Central memory CD8-positive, alpha-beta T cell (primary cell): ENCODE data around the gene NECTIN4.

Source experiments
- ATAC-seq: fragments of 150-1000 bp; cut with Tn5 transposase; replicated peaks from 2 replicates; pipeline ENCODE4 v1.10.0; 2022; ENCODE audit warnings: mild to moderate bottlenecking, moderate FRiP score, moderate number of reproducible peaks; ENCODE audit not compliant: poor library complexity, severe bottlenecking; ENCODE audit errors: extremely low read depth
- DNase-seq, 2 donors: peaks; one replicate each; pipeline ENCODE4 v3.0.0; 2021; ENCODE audit warnings: low spot score in 2 of 2
- H3K27ac Mint-ChIP-seq: one replicate; pipeline ENCODE4 v1.8.0; 2022; ENCODE audit warnings: low read depth, mild to moderate bottlenecking, moderate library complexity, mixed read lengths
- H3K27me3 Mint-ChIP-seq: one replicate; pipeline ENCODE4 v1.8.0; 2022; ENCODE audit warnings: mixed read lengths
- H3K36me3 Mint-ChIP-seq: one replicate; pipeline ENCODE4 v1.8.0; 2022; ENCODE audit warnings: mild to moderate bottlenecking, moderate library complexity, mixed read lengths; ENCODE audit not compliant: insufficient read depth
- H3K4me1 Mint-ChIP-seq: one replicate; pipeline ENCODE4 v1.8.0; 2022; ENCODE audit warnings: mixed read lengths
- H3K4me3 Mint-ChIP-seq: one replicate; pipeline ENCODE4 v1.8.0; 2022; ENCODE audit warnings: mild to moderate bottlenecking, moderate library complexity, mixed read lengths
- H3K9me3 Mint-ChIP-seq: one replicate; pipeline ENCODE4 v1.8.0; 2022; ENCODE audit warnings: mixed read lengths

The NECTIN4 gene

DNA sequence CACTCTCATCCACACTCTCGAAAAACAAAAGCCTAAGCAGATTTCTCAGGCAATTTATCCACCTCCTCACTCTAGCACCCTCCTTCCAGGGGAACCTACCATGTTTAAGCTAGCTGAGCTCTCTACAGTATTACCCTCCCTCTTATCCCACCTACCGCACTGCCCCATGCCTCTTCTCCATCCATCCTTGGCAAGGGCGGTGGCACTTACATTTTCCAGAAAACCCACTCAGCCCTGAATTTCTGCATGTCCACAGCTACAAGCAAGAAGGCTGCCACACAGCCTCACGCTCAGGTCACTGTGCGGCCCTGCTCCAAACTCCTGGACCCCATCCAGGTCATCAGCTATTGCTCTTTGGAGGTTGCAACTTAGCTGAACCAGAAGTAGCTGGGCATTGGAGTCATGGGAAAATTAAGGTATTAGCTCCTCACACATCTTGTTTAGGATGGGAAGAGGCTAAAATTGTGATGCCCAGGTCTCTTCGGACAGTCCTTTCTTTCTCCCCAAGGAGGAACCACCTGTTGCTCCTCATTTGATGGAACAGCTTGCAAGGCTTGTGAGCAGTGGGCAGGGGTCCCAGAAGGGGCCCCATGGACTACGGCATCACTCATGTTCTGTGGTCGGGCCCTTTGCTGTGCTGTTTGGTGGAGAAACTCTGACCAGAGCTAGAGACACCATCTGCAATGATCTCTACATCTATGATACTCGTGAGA is 9.9 kb upstream of the NECTIN4 start:
- Mint-ChIP-seq H3K27me3 (peaks cover 7% of the 10 kb centered on the region), H3K27ac (peak overlapping the region; percentile 39), H3K36me3 (peaks cover 37% of the 10 kb centered on the region), H3K4me1 (peaks cover 21% of the 10 kb centered on the region), H3K4me3 (peak overlapping the region; percentile 88), H3K9me3 (no peaks in the 10 kb centered on the region)
- no peak for DNase-seq
- ATAC-seq = no peak

DNA sequence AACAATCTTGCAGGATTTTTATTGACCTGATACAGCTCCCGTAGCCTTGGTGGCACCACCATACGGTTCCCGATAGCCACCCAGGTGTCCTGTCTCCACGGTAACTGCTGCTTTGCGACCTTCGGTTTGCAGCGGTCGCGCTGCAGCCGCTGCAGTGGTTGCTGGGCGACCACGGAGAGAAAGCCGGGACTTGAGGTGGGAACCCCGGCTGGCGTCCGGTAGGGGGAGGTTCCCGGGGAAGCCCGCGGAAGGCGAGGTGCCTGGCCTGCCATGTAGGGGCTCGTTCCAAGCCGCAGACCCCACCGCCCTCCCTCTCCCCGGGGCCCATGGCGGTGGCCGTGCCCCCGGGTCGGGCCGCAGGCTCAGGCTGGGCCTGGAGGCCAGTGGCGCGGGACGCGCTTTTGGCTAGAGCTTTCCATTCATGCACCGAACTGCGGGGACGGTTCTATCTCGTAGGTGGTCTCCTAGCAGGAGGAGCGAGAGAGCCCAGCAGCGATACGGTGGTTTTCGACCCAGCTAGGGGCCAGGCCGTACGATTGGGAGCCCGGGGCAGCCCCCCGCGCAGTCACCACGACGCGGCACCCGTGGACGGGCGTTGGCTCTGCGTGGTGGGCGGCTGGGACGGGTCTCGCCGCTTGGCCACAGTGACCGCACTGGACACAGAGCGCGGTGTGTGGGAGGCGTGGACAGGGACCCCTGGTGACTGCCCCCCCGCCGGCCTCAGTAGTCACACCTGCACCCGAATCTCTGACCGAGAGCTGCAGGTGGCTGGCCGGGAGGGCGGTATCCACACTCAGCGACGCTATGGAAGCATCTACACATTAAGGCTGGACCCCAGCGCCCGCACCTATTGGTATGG is 9.1 kb upstream of the NECTIN4 start, which contains the start of gene KLHDC9:
Gene KLHDC9 (plus strand): TSS at position 152 of the 859 bp plus-strand sequence. CDS start 175 bp downstream, at position 327.
- Mint-ChIP-seq H3K4me1 (peaks cover 21% of the 10 kb centered on the region), H3K27ac (peak within 1 kb of the TSS; percentile 100), H3K27me3 (peaks cover 7% of the 10 kb centered on the region), H3K36me3 (peaks cover 37% of the 10 kb centered on the region), H3K9me3 (no peaks in the 10 kb centered on the region), H3K4me3 (peak within 1 kb of the TSS; percentile 88)
- peak; percentile 72 for ATAC-seq
- DNase-seq = peak; percentile 46 to 58

DNA sequence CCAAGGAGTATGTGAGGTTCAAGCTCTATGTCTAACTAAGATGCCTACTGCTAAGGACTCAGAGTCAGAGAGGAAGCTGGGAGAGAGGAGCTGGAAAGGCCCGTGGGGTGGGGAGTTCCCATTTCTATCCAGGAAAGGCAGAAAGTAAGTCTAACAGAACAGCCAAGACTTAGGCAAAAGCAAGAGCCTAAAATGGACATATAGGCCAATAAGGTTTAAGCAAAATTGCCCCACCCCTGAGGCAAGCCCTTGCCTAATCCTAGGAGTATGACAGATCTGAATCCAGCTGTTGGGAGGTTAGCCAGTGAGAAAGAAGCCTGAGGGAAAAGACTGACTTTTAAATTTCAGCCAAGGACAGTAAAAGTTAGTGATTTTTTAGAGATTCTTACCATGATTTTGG is 7.2 kb upstream of the NECTIN4 start:
- Mint-ChIP-seq H3K27ac (peak overlapping the region; percentile 100), H3K9me3 (no peaks in the 10 kb centered on the region), H3K36me3 (peaks cover 33% of the 10 kb centered on the region), H3K27me3 (peaks cover 7% of the 10 kb centered on the region), H3K4me1 (peaks cover 21% of the 10 kb centered on the region), H3K4me3 (no peak overlapping the region)
- DNase-seq (no peak), ATAC-seq (no peak)

DNA sequence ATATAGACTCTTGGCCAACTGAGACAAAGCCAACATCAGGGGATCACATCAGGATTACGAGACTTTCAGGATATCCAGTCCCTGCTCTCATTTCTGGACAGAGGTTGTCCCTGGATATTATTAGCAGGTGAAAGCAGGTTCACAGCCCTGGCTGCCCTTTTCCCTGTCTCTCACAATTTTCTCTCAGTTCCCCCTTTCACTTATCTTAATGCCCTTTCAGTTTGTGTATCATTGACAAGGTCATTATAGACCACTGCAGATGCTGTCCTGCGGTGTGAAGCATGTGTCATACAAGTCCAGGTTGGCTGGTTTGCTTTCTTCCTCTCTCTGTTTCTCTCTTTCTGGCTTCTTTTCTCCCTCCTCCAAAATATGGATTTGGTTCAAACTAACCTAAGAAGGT is 6.7 kb upstream of the NECTIN4 start:
- Mint-ChIP-seq H3K9me3 (no peaks in the 10 kb centered on the region), H3K27ac (no peak overlapping the region), H3K27me3 (peaks cover 7% of the 10 kb centered on the region), H3K36me3 (peaks cover 30% of the 10 kb centered on the region), H3K4me1 (peaks cover 21% of the 10 kb centered on the region), H3K4me3 (no peak overlapping the region)
- ATAC-seq = no peak
- DNase-seq = no peak

DNA sequence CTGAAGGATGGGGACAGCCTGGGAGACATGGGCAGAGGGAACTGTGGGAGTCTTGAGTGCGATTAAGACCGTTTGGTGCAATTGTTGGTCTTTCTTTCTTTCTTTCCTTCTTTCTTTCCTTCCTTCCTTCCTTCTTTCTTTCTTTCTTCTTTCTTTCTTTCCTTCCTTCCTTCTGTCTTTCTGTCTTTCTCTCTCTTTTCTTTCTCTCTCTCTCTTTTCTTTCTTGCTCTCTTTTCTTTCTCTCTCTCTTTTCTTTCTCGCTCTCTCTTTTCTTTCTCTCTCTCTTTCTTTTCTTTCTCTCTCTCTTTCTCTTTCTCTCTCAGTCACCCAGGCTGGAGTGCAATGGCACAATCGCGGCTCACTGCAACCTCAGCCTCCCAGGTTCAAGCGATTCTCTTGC is 5.9 kb upstream of the NECTIN4 start:
- H3K4me3 Mint-ChIP-seq = no peak overlapping the region
- H3K9me3 Mint-ChIP-seq = no peaks in the 10 kb centered on the region
- H3K27ac Mint-ChIP-seq = peak overlapping the region; percentile 88
- ATAC-seq (no peak), DNase-seq (no peak)
- H3K27me3 Mint-ChIP-seq = peaks cover 7% of the 10 kb centered on the region
- H3K4me1 Mint-ChIP-seq = peaks cover 21% of the 10 kb centered on the region
- peaks cover 25% of the 10 kb centered on the region for H3K36me3 Mint-ChIP-seq

DNA sequence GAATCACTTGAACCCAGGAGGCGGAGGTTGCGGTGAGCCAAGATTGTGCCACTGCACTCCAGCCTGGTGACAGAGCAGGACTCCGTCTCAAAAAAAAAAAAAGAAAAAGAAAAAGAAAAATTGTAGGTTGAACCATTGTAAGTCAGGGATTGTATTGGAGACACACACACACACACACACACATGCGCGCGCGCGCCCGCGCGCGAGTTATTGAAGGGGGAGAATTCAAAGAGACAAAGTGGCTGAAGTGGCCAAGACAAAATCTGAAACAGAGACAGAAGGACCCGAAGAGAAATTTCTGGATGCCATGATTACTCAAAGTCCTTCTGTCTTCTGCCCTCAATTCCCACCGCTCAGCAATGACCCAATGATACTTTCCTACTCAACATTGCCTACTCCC is 5.1 kb upstream of the NECTIN4 start:
- peaks cover 7% of the 10 kb centered on the region for H3K27me3 Mint-ChIP-seq
- H3K9me3 Mint-ChIP-seq = no peaks in the 10 kb centered on the region
- ATAC-seq (no peak), DNase-seq (no peak)
- H3K4me1 Mint-ChIP-seq = peaks cover 21% of the 10 kb centered on the region
- H3K4me3 Mint-ChIP-seq = no peak overlapping the region
- H3K36me3 Mint-ChIP-seq = peaks cover 25% of the 10 kb centered on the region
- no peak overlapping the region for H3K27ac Mint-ChIP-seq

DNA sequence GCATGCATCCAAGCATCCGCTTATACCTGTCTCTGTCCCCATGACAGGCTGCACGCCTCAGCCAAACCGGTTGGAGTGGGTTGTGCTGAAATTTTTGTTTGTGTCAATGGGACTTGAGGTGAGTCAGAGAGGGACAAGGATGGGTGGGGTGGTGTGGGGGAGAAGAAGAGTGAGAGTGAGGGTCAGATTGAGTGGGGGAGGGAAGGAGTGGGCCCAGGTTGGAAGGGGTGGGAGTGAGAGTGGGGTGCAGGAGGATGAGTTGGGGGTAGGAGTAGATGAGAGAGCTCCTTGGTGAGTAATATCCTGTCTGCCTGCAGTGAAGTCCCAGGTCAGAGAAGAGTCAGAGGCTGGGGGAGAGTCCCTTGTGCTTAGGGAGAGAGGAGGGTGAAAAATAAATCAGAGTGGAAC is 3.3 kb upstream of the NECTIN4 start:
- Mint-ChIP-seq H3K27me3 (peaks cover 2% of the 10 kb centered on the region), H3K4me1 (peaks cover 8% of the 10 kb centered on the region), H3K27ac (no peak overlapping the region), H3K4me3 (no peak overlapping the region), H3K9me3 (no peaks in the 10 kb centered on the region), H3K36me3 (peaks cover 13% of the 10 kb centered on the region)
- ATAC-seq = no peak
- no peak for DNase-seq

DNA sequence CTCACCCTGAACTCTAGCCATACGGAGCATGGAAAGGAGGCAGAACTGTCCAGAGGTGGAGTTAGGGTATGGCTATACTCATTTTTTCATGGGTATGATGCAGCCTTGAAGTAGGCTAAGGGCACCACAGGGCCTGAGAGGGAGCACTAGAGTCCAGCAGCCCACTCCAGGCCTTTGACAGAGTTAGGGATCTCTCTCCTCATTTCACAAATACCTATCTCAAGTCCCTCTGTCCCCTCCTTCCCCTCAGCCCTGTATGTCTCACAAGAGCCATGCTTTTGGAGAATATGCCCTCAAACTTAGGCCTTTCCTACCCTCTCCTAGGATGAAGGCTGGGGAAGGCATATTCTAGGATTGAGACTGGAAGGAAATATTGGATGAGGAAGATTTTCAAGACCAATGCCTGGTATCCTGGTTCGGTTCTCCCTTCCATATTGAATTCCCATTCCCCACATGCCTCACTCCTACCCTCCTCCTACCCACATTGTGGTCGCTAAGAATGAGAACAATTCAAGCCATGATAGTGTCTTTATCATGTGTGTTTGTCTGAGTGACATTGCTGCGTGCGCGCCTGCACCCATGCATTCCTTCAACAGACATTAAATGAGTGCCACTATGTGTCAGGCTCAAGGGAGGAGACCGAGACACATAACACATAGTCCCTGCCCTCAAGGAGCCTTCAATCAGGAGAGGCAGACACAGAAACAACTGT is 2.6 kb upstream of the NECTIN4 start:
- no peak overlapping the region for H3K27ac Mint-ChIP-seq
- no peak overlapping the region for H3K4me3 Mint-ChIP-seq

DNA sequence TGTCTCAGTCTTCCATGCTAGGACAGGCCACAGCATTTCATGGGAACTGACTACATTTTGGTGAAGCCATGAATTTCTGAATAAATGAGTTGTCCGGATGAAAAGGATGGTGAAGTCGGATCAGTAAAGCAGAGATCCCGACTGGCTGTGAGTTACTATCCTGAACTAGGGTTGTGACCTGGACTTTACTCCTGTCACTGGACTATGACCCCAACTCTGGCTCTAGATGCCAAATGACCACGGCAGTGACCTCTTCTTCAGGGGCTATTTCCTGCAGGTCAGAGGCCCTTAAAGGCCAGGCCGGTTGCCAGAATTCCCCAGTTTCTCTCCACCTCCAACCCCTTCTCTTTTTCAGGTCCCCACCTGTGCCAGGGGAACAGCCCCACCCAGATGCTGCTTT is 1.7 kb upstream of the NECTIN4 start:
- Mint-ChIP-seq H3K4me1 (no peaks in the 10 kb centered on the region), H3K27ac (no peak overlapping the region), H3K27me3 (no peaks in the 10 kb centered on the region), H3K36me3 (no peaks in the 10 kb centered on the region), H3K4me3 (no peak overlapping the region), H3K9me3 (no peaks in the 10 kb centered on the region)
- no peak for DNase-seq
- ATAC-seq = no peak

More for the DNA sequence above, 2.6 kb upstream of the NECTIN4 start:
- Mint-ChIP-seq H3K9me3 (no peaks in the 10 kb centered on the region), H3K27me3 (no peaks in the 10 kb centered on the region), H3K36me3 (peaks cover 6% of the 10 kb centered on the region), H3K4me1 (peaks cover 1% of the 10 kb centered on the region)
- ATAC-seq = no peak
- DNase-seq = no peak

DNA sequence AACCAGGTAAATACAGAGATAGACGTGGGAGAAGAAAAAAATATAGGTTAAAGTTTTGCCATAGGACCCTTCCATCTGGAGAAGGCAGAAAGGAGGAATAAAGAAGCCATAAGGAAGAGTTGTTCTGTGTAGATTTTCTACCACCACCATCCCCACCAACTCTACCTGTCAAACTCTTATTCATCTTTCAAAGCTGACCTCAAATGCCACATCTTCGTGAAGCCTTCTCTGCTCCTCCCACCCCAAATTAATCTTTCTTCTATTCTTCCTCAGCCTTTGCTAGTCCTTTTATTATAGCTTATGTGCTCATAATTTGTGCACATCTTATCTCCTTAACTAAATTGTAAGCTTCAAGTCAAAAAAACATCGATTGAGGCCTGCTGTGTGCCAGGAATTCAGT is 1.3 kb upstream of the NECTIN4 start:
- DNase-seq = no peak
- no peak for ATAC-seq
- H3K27ac Mint-ChIP-seq = no peak overlapping the region

DNA sequence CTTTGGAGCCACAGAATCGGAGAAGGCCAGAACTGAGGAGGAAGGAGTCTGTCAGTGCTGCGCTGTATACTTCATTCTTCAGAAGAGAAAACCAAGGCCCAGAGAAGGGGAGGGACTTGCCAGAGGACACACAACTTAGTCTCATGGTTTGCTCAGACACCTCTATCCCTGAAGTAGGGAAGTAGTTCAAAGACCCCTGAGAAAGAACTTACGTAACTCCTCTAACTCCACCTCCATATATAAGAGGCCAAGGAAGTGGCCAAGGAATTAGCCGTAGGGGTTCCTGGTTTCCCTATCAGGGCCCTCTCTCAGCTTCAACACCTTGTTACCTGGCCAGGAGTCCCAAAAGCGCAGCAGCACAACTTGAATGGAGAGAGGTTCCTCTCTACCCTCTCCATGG is 580 bp upstream of the NECTIN4 start:
- Mint-ChIP-seq H3K4me3 (no peak overlapping the region), H3K9me3 (no peaks in the 10 kb centered on the region), H3K27ac (no peak overlapping the region), H3K27me3 (no peaks in the 10 kb centered on the region), H3K4me1 (no peaks in the 10 kb centered on the region), H3K36me3 (no peaks in the 10 kb centered on the region)
- DNase-seq = no peak
- no peak for ATAC-seq

More for the DNA sequence above, 1.3 kb upstream of the NECTIN4 start:
- H3K27me3 Mint-ChIP-seq = no peaks in the 10 kb centered on the region
- H3K36me3 Mint-ChIP-seq = no peaks in the 10 kb centered on the region
- no peaks in the 10 kb centered on the region for H3K9me3 Mint-ChIP-seq
- no peaks in the 10 kb centered on the region for H3K4me1 Mint-ChIP-seq
- H3K4me3 Mint-ChIP-seq = no peak overlapping the region

DNA sequence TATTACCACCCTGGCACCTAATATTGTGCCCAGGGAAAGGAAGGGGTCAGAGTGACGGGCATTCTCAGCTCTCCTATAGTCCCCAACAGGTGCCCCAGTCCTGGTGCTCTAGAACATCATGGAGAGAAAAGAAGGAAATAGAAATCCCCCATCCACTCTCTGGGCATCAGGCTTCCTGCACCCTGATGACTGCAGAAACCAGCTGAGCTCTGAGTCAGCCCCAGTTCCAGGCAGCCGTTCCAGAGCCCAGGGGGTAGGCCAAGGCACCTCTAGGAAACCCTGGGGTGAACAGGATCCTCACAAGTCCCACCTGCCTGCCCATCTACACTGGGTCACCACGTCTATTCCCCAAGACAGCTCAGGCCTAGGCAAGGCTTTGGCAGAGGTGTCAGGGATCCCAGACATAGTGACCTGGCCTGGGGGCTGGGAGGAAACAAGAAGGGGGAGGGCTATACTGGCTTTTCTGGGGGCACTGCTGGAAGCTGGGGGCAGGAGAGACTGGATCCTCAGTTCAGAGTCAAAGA is 709 bp downstream of the NECTIN4 start:
- no peak overlapping the region for H3K27ac Mint-ChIP-seq
- ATAC-seq = no peak
- no peak overlapping the region for H3K4me3 Mint-ChIP-seq
- no peaks in the 10 kb centered on the region for H3K4me1 Mint-ChIP-seq
- no peaks in the 10 kb centered on the region for H3K36me3 Mint-ChIP-seq
- no peaks in the 10 kb centered on the region for H3K9me3 Mint-ChIP-seq
- DNase-seq = no peak
- no peaks in the 10 kb centered on the region for H3K27me3 Mint-ChIP-seq
